Stomach (tissue), 9 donors: ENCODE results near the gene ODAD4. TPM values are rescaled to one million over a fixed set of nuclear protein-coding genes. Genes with fewer than 3 reads are reported as not detected.
A peak's percentile ranks its signal among the peaks of the same experiment; 100 is the strongest.

Experiments used
- DNase-seq, 2 donors: peaks; one replicate each; pipeline versions ENCODE4 v3.0.0 to v3.0.0-alpha.2; 2013 to 2019
- H3K27ac ChIP-seq, 5 donors: fragments of 200-600 bp in 4 of 5; sonication (generic) in 4 of 5; one replicate each; pipeline ENCODE4 v1.5.1; 2013 to 2019; ENCODE audit warnings: mild to moderate bottlenecking in 1 of 5, moderate library complexity in 1 of 5
- H3K27me3 ChIP-seq, 3 donors: fragments of 200-600 bp; sonication (generic); one replicate each; pipeline ENCODE4 v1.5.1; 2017 to 2019; ENCODE audit warnings: mixed run types in 1 of 3
- H3K36me3 ChIP-seq, 4 donors: fragments of 200-600 bp; sonication (generic); 1 replicate in 3 of 4; 2 replicates in 1 of 4; pipeline ENCODE4 v1.5.1; 2016 to 2019
- H3K4me1 ChIP-seq, 4 donors: fragments of 200-600 bp; sonication (generic); one replicate each; pipeline ENCODE4 v1.5.1; 2016 to 2019
- H3K4me3 ChIP-seq, 4 donors: fragments of 200-600 bp; sonication (generic) in 3 of 4; one replicate each; pipeline ENCODE4 v1.5.1; 2016 to 2019; ENCODE audit warnings: mild to moderate bottlenecking in 1 of 4
- H3K9me3 ChIP-seq, 4 donors: fragments of 200-600 bp; sonication (generic); one replicate each; pipeline ENCODE4 v1.5.1; 2016 to 2019
- CTCF ChIP-seq, 7 experiments: fragments of 450-650 bp in 4 of 7; fragments of 200-600 bp in 3 of 7; sonication (generic) in 3 of 7; IDR thresholded peaks; one replicate each; pipeline ENCODE4 v1.5.1; 2016 to 2019; ENCODE audit warnings: antibody characterized with exemption in 7 of 7, control low read depth in 2 of 7, mild to moderate bottlenecking in 1 of 7
- EP300 ChIP-seq: sonication (generic); formaldehyde crosslinking; IDR thresholded peaks from one replicate; pipeline ENCODE4 v1.6.1; 2017; ENCODE audit warnings: antibody characterized with exemption
- POLR2A ChIP-seq, 4 donors: fragments of 450-650 bp; IDR thresholded peaks; one replicate each; pipeline ENCODE4 v1.6.1; 2016; ENCODE audit warnings: antibody characterized with exemption in 4 of 4, control low read depth in 2 of 4, mild to moderate bottlenecking in 1 of 4, moderate library complexity in 1 of 4
- POLR2AphosphoS5 ChIP-seq, 3 donors: sonication (generic); formaldehyde crosslinking; IDR thresholded peaks; one replicate each; pipeline ENCODE4 v1.6.1; 2016; ENCODE audit warnings: antibody characterized with exemption in 3 of 3
- WGBS, 5 donors: extraction: QIAGEN DNeasy Blood & Tissue Kit in 3 of 5; methylation state at CpG; one replicate each; pipeline versions ENCODE4 v1.1.5 to v1.1.7; 2013 to 2018; 5-methylcytosine and 5-hydroxymethylcytosine counted together
- intact Hi-C: fragments of 100-400 bp; cut with DNase I; formaldehyde crosslinking; loops from one replicate; pipeline ENCODE4 v1.15.1; 2023; ENCODE audit warnings: low total_unique reads
- polyA plus RNA-seq, 3 donors: library from polyadenylated mRNA; stranded (reverse); fragments of 200-250 nt; gene quantifications; one replicate each; pipeline ENCODE4 v1.2.3, GENCODE V29; 2013
- total RNA-seq, 5 donors: library from RNA; depleted of rRNA; stranded (reverse); fragments of >200 nt; gene quantifications; one replicate each; pipeline versions ENCODE4 v1.1.0 to v1.2.3, GENCODE V29; 2014 to 2016
- donor health status: healthy with polysubstance abuse.
- donor health status: Bipolar disorder and iron deficiency.
- donor health status: healthy.

ODAD4 gene
- total and polyA plus RNA-seq, 8 donors, result 0.78 to 2.1 (median 1.0) TPM; not detected in 4

DNA sequence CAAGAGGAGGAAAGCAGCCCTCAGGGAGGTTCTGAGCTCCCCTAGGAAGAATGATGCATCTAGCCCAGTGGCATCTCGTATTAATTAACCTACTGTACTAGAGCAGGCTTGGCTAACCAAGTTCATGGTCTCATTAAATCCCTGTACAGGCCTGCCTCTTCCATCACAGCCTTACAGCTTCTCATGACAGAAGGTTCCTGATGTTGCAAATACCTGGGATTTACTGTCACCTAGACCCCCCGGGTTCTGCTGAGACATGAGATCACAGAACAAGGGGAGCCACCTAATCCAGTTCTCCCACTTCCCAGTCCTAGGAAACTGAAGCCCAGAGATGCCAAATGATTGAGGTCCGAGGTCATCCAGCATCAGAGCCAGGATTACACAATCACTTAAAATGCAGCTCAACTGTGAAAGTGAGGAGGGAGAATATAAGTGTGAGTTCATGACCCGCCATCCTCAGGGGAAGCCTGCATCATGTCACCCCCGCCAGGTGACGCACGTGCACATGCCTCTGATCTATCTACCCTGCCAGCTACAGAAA, 35.6 kb upstream of the ODAD4 start:
- Histone ChIP-seq H3K4me3 (no peak overlapping the region), H3K4me1 (peaks cover 0 to 18% (median 7%) of the 10 kb centered on the region in 4 donors), H3K36me3 (peaks cover 65 to 100% (median 98%) of the 10 kb centered on the region in 4 donors), H3K27me3 (no peaks in the 10 kb centered on the region), H3K9me3 (no peaks in the 10 kb centered on the region), H3K27ac (peak overlapping the region in 4 of 5 donors; percentile 57 to 74 (median 63))
- TF ChIP-seq POLR2AphosphoS5 (IDR thresholded peaks at IDR 0.05) (peak in 1 of 3 donors; percentile 7), POLR2A (IDR thresholded peaks at IDR 0.05) (no peak)
- 59 to 64% (median 63%) methylated on average over 7 of the region's 7 CpGs for WGBS, 5 donors
- intact Hi-C loops, result no loop called here
- peak in 1 of 2 donors; percentile 40 for DNase-seq

GRCh38 chr17:41895617-41896016, 34.8 kb upstream of the ODAD4 start:
- DNase-seq, result peak in 1 of 2 donors; percentile 73
- Histone ChIP-seq H3K4me3 (no peak overlapping the region), H3K9me3 (no peaks in the 10 kb centered on the region), H3K27me3 (no peaks in the 10 kb centered on the region), H3K27ac (peak overlapping the region in 4 of 5 donors; percentile 57 to 74 (median 63)), H3K4me1 (peaks cover 0 to 18% (median 7%) of the 10 kb centered on the region in 4 donors), H3K36me3 (peaks cover 69 to 99% (median 98%) of the 10 kb centered on the region in 4 donors)
- intact Hi-C loops, result no loop called here
- no peak for TF ChIP-seq CTCF (IDR thresholded peaks at IDR 0.05)
- TF ChIP-seq POLR2A (IDR thresholded peaks at IDR 0.05), result no peak
- no peak for TF ChIP-seq POLR2AphosphoS5 (IDR thresholded peaks at IDR 0.05)
- no peak for TF ChIP-seq EP300
- WGBS, 5 donors, result 47 to 68% (median 62%) methylated on average over 5 of the region's 5 CpGs

DNA sequence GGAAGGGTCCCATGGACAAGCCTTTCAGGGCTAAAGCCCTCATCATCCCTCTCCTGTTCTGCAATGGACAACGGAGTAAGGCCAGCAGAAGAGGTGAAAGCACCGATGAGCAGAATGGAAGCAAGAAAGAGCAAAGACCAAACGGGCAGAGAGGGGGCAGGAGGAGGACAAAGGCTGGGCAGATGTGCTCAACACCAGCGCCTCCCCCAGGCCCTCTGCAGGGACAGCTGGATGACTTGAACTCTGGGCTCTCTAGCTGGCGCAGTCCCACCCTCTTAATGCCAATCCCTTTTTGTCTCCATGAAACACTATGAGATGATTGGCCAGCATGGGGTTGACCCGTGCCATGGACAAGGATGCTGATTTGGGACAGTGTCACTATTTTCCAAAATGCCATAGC, 33.7 kb upstream of the ODAD4 start:
- H3K4me3 ChIP-seq, result no peak overlapping the region
- 91 to 96% (median 91%) methylated on average over 6 of the region's 6 CpGs for WGBS, 5 donors
- DNase-seq, result no peak
- peaks cover 0 to 18% (median 7%) of the 10 kb centered on the region in 4 donors for H3K4me1 ChIP-seq
- no peaks in the 10 kb centered on the region for H3K9me3 ChIP-seq
- no peaks in the 10 kb centered on the region for H3K27me3 ChIP-seq
- peaks cover 59 to 99% (median 98%) of the 10 kb centered on the region in 4 donors for H3K36me3 ChIP-seq
- intact Hi-C loops, result no loop called here
- no peak for TF ChIP-seq POLR2A (IDR thresholded peaks at IDR 0.05)
- no peak for TF ChIP-seq POLR2AphosphoS5 (IDR thresholded peaks at IDR 0.05)
- TF ChIP-seq CTCF (IDR thresholded peaks at IDR 0.05), result no peak
- no peak for TF ChIP-seq EP300
- H3K27ac ChIP-seq, result peak overlapping the region in 1 of 5 donors; percentile 74

GRCh38 chr17:41901646-41902045, 28.8 kb upstream of the ODAD4 start:
- Histone ChIP-seq H3K4me1 (peaks cover 0 to 5% (median 4%) of the 10 kb centered on the region in 4 donors), H3K36me3 (peaks cover 71 to 100% (median 99%) of the 10 kb centered on the region in 4 donors), H3K27ac (no peak overlapping the region), H3K27me3 (no peaks in the 10 kb centered on the region), H3K4me3 (no peak overlapping the region), H3K9me3 (no peaks in the 10 kb centered on the region)
- 79 to 84% (median 83%) methylated on average over 11 of the region's 11 CpGs for WGBS, 5 donors
- intact Hi-C loops, result no loop called here
- no peak for DNase-seq
- TF ChIP-seq EP300 (no peak), POLR2A (IDR thresholded peaks at IDR 0.05) (no peak), POLR2AphosphoS5 (IDR thresholded peaks at IDR 0.05) (no peak), CTCF (IDR thresholded peaks at IDR 0.05) (no peak)

- Histone ChIP-seq H3K27me3 (no peaks in the 10 kb centered on the region), H3K9me3 (no peaks in the 10 kb centered on the region), H3K36me3 (peaks cover 63 to 100% (median 99%) of the 10 kb centered on the region in 4 donors), H3K4me3 (no peak overlapping the region), H3K27ac (no peak overlapping the region), H3K4me1 (peaks cover 0 to 15% (median 6%) of the 10 kb centered on the region in 4 donors)
- intact Hi-C loops, result no loop called here
- whole genome bisulfite sequencing, 5 donors, result 91 to 95% (median 92%) methylated on average over 7 of the region's 7 CpGs
- no peak for DNase-seq
- TF ChIP-seq EP300 (no peak), CTCF (IDR thresholded peaks at IDR 0.05) (no peak), POLR2AphosphoS5 (IDR thresholded peaks at IDR 0.05) (no peak), POLR2A (IDR thresholded peaks at IDR 0.05) (no peak)
These were observed 26.1 kb upstream of the ODAD4 start for GRCh38 chr17:41904242-41904841.
